ENCODE data around the gene SERPINH1.

Gene SERPINH1

GRCh38 chr11:75562048-75562835 lies at the start of gene SERPINH1:
Gene SERPINH1, plus strand, starts transcription at chr11:75562253. Its CDS starts 4,097 bp downstream, at chr11:75566350.
- FAIRE-seq = no peak

DNA sequence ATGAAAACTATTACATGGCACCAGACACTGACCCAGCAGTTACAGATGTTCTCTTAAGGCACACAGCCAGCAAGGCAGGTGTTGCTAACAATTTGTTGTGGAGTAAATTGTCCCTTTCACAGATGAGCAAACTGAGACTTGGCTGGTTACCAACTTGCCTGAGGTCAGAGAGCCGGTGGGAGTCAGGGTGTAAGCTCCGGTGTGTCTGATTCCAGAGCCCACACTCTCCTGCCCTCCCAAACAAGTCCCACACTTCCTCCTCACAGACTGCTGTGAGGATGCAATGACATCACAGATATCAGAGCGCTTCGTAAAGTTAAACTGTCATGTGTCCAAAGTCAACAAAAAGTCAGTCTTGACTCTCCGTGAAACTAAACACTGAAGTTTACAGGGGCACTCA lies 48.8 kb upstream of the SERPINH1 start:
- no peak for FAIRE-seq

DNA sequence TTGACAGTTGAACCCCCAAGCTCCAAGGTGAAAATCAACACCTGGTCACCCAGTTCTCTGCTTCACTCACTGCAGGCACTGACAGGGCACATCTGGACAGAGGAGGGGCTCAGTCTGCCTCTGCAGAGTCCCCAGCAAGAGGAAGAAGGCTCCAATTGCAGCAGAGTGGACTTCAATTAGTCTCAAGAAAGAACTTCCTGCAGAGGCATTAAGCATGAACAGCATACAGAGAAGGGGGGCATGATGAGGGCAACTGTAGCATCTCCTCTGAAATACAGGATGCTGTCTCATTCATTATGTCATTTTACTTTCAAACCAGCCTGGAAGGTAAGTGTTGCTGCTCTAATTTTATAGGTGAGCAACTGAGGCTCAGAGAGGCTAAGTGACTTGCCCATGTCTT lies 47.5 kb upstream of the SERPINH1 start:
- FAIRE-seq = no peak

- no peak for FAIRE-seq
Measured at GRCh38 chr11:75516140-75516539, 45.9 kb upstream of the SERPINH1 start.

DNA sequence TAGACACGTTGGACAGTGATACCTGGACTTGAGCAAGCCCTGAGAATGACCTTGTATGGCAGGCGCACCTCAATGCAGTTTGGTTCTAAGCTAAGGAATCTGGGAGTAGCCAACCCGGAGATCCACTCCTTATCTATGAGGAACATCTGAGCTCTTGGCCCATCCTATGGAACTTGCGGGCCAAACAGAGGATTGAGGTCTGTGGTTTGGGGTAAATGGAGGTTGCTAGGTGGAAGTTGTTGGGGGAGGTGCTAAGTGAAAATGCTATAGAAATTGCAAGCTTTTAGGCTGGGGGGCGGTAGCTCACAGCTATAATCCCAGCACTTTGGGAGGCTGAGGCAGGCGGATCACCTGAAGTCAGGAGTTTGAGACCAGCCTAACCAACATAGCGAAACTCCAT lies 45.2 kb upstream of the SERPINH1 start:
- no peak for FAIRE-seq

DNA sequence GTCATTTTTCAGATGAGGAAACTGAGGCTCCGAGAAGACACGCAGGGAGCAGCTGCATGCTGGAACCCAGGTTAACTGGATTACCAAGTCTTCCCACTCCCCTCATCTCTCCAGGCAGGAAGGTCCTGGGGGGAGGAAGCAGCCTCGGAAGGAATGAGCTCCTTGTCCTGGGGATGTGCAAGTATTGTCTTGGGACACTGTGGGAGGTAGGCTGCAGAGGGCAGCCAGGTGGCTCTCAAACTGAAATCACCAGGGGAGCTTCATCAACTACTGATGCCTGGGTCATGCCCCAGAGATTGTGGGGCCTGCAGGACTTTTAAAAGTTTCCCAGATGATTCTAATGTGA lies 43.9 kb upstream of the SERPINH1 start:
- FAIRE-seq = no peak

DNA sequence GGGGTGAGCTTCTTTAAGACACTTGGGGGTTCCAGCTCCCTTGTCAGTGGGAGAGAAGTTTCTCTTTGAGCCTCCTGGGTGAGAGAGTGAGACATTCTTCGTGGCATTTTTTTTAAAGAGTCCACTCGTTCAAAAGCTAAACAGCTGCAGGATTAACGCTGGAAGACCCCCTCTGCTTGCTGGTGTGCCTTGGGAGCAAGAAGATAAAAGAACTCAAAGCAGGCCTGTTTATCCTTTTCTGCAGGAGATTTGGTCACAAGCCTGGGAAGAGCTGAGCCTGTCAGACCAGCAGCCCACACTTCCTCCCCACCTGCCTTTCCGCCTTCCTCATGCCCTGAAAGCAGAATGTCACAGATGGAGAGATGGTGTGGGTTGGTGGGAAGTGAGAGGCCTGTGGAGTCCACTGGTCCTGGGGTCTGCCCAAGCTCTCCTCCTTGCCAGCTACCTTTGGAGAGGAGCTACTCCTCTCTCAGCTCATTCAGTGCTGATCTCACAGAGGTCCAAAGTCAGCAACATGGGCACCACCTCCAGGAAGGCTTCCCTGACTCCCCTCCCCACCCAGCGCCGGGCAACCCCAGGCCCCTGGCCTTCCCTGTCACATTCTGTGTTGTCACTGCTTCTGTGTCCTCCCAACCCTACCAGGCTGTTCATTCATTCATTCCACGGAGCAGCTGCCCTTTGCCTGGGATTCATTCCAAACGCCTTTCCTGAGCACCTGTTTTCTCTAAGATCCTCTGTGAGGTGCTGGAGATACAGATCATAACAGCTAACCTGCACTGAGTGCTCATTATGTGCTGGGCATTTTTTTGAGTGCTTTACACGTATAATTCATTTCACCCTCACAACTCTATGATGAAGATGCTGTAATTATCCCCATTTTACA lies 43.0 kb upstream of the SERPINH1 start:
- no peak for FAIRE-seq

DNA sequence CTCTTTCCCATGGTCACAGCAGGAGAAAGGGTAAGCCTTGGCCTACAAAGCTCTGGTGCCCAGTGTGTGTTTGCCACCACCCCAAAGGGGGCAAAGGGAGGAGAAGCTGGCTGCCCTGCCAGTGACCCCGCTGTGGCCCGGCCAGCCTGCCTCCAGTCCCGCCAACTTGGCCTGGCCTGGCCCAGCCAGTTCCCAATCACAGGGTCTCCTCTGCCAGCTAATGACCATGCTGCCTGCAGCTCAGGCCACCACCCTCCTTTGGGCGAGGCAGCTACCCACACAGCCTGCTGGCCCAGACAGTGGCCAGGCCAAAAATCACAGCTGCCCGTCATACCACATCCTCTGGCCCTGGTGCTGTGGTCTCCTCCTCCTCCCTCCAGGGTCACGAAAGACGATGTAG lies 41.4 kb upstream of the SERPINH1 start:
- FAIRE-seq = no peak

- no peak for FAIRE-seq
Measured at GRCh38 chr11:75522286-75523044, 39.6 kb upstream of the SERPINH1 start.

- no peak for FAIRE-seq
Measured at GRCh38 chr11:75523189-75523588, 38.9 kb upstream of the SERPINH1 start.

DNA sequence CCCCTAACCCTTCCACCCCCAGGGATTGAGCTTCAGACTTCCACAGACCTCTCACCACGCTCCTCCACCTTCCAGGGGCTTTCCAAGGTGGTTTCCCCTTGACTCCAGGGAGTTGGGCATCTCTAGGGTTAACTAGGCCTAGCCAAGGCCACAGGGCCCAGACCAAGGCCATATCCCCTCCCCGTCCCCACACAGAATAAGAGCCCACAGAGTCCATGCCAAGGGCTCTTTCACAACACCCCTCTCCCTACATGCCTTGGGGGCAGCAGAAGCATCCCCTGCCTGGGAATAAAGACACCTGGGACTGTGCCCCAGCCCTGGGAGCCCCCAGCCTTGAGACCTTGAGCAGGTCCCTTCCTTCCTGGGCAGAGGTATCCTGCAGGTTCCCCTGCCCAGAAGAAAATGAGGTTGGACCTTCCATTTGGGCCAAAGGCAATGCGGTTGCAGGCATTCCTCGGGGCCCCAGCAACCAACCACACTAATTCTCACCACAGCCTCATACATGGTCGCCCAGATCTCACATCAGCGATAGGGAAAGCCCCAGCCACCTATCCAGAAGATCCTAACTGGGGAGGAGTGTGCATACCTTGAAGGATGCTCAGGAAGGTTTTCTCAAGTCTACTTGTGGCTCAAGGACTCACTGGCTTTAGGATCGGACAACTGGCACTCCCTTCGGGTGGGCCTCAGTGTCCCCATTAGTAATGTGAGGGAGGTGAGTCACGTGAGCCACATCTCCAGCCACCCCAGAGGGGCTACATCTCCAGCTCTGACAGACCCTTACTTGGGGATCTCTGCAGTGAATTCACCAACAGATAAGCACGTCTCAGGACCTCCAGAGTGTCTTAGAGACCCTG lies 38.0 kb upstream of the SERPINH1 start:
- no peak for FAIRE-seq

- FAIRE-seq = no peak
Measured at GRCh38 chr11:75524665-75525432, 37.2 kb upstream of the SERPINH1 start.

- no peak for FAIRE-seq
Measured at GRCh38 chr11:75525433-75526191, 36.4 kb upstream of the SERPINH1 start, which contains the start of gene GDPD5. Gene GDPD5, minus strand, starts transcription at chr11:75525941. Its CDS starts 48,206 bp downstream, at chr11:75477735.

GRCh38 chr11:75526192-75526541 lies 35.9 kb upstream of the SERPINH1 start:
- no peak for FAIRE-seq

- FAIRE-seq = no peak
Measured at GRCh38 chr11:75527130-75527529, 34.9 kb upstream of the SERPINH1 start.

DNA sequence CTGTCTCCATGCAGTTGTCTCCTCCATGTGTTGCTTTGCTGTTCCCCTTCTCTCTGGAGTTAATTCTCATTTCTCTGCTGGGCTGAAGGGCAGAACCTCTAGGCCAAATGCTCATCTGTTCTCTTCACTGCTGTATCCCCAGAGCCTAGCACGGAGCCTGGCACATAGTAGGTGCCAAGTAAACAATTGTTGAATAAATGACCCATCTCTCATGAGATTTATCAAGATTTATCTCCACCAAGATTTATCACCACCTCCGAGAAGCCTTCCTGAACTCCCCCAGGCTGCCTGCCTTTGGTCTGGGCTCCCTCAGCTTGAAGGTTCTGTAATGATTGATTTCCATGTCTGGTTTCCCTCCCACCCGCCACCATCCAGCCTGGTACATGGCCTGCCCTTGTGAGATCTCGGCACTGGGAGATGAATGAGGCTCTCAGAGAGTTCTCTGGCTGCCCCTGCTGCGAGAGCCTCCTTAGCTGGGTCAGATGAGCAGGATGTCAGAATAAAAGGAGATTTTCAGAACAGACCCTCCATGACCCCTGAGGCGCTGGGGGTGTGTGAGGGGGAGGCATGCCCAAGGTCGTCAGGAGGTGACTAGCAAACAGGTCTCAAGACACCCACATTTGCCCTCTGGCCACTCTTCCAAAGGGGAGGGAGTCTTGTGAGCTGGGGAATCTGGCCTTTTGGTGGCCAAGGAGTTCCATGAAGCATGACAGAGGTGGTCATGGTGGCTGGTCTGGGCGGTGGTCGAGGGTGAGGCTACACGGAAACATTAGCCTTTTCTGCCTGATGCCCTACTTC lies 33.9 kb upstream of the SERPINH1 start:
- no peak for FAIRE-seq

- FAIRE-seq = no peak
Measured at GRCh38 chr11:75530577-75530976, 31.5 kb upstream of the SERPINH1 start.

DNA sequence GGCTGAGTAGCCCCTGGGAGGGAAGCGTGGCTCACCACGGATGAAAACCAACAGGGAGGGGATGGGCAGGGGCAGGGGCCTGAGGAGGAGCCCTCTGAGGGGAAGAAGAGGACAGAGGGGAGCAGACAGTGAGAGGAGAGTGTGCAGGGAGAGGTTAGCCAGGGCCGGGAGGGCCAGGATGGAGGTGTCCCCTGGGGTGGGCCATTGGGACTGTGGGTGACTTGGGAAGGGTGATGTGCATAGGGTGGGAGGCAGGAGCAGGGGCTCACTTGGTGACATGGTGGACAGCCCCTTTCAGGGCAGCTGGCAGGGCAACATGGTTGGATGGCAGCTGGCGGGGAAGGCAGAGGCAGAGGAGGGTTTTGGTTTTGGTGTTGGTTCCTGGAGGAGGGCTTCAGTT lies 30.7 kb upstream of the SERPINH1 start:
- FAIRE-seq = no peak

- no peak for FAIRE-seq
Measured at GRCh38 chr11:75532200-75533048, 29.6 kb upstream of the SERPINH1 start.
